IMR-90 (cell line): ENCODE data around the gene FAM110D. TPM values are rescaled to one million over a fixed set of nuclear protein-coding genes. Genes with fewer than 3 reads are reported as not detected.

ENCODE experiments used
- ATAC-seq: fragments of 200-7000 bp; cut with Tn5 transposase; 2 replicates; pipeline ENCODE4 v1.9.1; 2020; ENCODE audit warnings: low read depth, mild to moderate bottlenecking, moderate library complexity
- BruUV-seq: library from RNA; stranded (reverse); fragments of 400-500 nt; replicated peaks from 2 replicates; lab custom pipeline; 2021; lab: Mats Ljungman, UMichigan
- CTCF ChIA-PET: fragments of 300-600 bp; formaldehyde crosslinking; extraction: SDS; loops from one replicate; lab custom pipeline; 2021; ENCODE audit warnings: antibody characterized with exemption; lab: Yijun Ruan, JAX
- POLR2A ChIA-PET: fragments of 300-600 bp; sonication (Branson Sonifier 250); formaldehyde crosslinking; loops from one replicate; lab custom pipeline; 2022; ENCODE audit warnings: antibody characterized with exemption; ENCODE audit not compliant: unreplicated experiment; lab: Charles Lee
- DNase-seq: peaks from one replicate; pipeline ENCODE4 v3.0.0; 2013
- H2AFZ ChIP-seq: replicated peaks from 2 replicates; pipeline ENCODE3; 2013; ENCODE audit warnings: low read length, mild to moderate bottlenecking; ENCODE audit not compliant: poor library complexity
- H2AK5ac ChIP-seq: 2 replicates; pipeline ENCODE4 v1.6.1; 2013; ENCODE audit warnings: low read depth, low read length, inconsistent platforms
- H2AK9ac ChIP-seq: replicated peaks from 2 replicates; pipeline ENCODE3; 2013; ENCODE audit warnings: mild to moderate bottlenecking, low read depth, low read length, moderate library complexity; ENCODE audit not compliant: poor library complexity
- H2BK120ac ChIP-seq: 2 replicates; pipeline ENCODE4 v1.6.1; 2013; ENCODE audit warnings: low read depth, low read length, inconsistent platforms
- H2BK15ac ChIP-seq: 3 replicates; pipeline ENCODE4 v1.6.1; 2013; ENCODE audit warnings: low read depth, low read length, inconsistent platforms
- H2BK20ac ChIP-seq: 2 replicates; pipeline ENCODE4 v1.6.1; 2013; ENCODE audit warnings: low read depth, mild to moderate bottlenecking, inconsistent platforms, low read length, moderate library complexity
- H2BK5ac ChIP-seq: 2 replicates; pipeline ENCODE4 v1.6.1; 2013; ENCODE audit warnings: mild to moderate bottlenecking, low read depth, low read length, inconsistent platforms; ENCODE audit not compliant: poor library complexity, severe bottlenecking
- H3K14ac ChIP-seq: replicated peaks from 2 replicates; pipeline ENCODE4 v1.6.1; 2013; ENCODE audit warnings: low read depth, low read length, inconsistent platforms
- H3K18ac ChIP-seq: 2 replicates; pipeline ENCODE4 v1.6.1; 2013; ENCODE audit warnings: low read depth, low read length, control low read depth
- H3K23ac ChIP-seq: 2 replicates; pipeline ENCODE4 v1.6.1; 2013; ENCODE audit warnings: low read depth, low read length, inconsistent platforms
- H3K27ac ChIP-seq: 2 replicates; pipeline ENCODE4 v1.5.1; 2013; ENCODE audit warnings: mild to moderate bottlenecking, control low read depth, low read length; ENCODE audit not compliant: insufficient read depth
- H3K27me3 ChIP-seq: 2 replicates; pipeline ENCODE4 v1.6.1; 2013; ENCODE audit warnings: low read length; ENCODE audit not compliant: control insufficient read depth, insufficient read depth
- H3K36me3 ChIP-seq: 2 replicates; pipeline ENCODE4 v1.6.1; 2013; ENCODE audit warnings: low read length, mixed read lengths; ENCODE audit not compliant: control insufficient read depth, insufficient read depth
- H3K4ac ChIP-seq: 2 replicates; pipeline ENCODE4 v1.6.1; 2013; ENCODE audit warnings: low read depth, low read length, inconsistent platforms
- H3K4me1 ChIP-seq: 2 replicates; pipeline ENCODE4 v1.6.1; 2013; ENCODE audit warnings: low read length, mixed read lengths; ENCODE audit not compliant: control insufficient read depth, insufficient read depth
- H3K4me2 ChIP-seq: 2 replicates; pipeline ENCODE4 v1.6.1; 2013; ENCODE audit warnings: low read depth, mild to moderate bottlenecking, control low read depth, low read length, moderate library complexity
- H3K4me3 ChIP-seq: 2 replicates; pipeline ENCODE4 v1.5.1; 2013; ENCODE audit warnings: low read depth, mild to moderate bottlenecking, control low read depth, low read length, moderate library complexity; ENCODE audit not compliant: insufficient read depth
- H3K56ac ChIP-seq: 2 replicates; pipeline ENCODE4 v1.6.1; 2013; ENCODE audit warnings: low read length, inconsistent platforms; ENCODE audit not compliant: insufficient read depth; ENCODE audit errors: extremely low read depth
- H3K79me1 ChIP-seq, 2 experiments: 2 replicates each; pipeline ENCODE4 v1.6.1; 2013; ENCODE audit warnings: low read length in 2 of 2, inconsistent platforms in 1 of 2, low read depth in 1 of 2
- H3K9ac ChIP-seq: 2 replicates; pipeline ENCODE4 v1.6.1; 2013; ENCODE audit warnings: low read depth, low read length, control low read depth
- H3K9me1 ChIP-seq: 2 replicates; pipeline ENCODE4 v1.6.1; 2013; ENCODE audit warnings: low read length, inconsistent platforms; ENCODE audit not compliant: insufficient read depth
- H3K9me3 ChIP-seq: 2 replicates; pipeline ENCODE4 v1.6.1; 2013; ENCODE audit warnings: low read length; ENCODE audit not compliant: control insufficient read depth, insufficient read depth
- H4K20me1 ChIP-seq: 2 replicates; pipeline ENCODE4 v1.6.1; 2013; ENCODE audit warnings: low read length, inconsistent platforms; ENCODE audit not compliant: insufficient read depth
- H4K5ac ChIP-seq: 2 replicates; pipeline ENCODE4 v1.6.1; 2013; ENCODE audit warnings: mild to moderate bottlenecking, low read depth, low read length, control low read depth
- H4K8ac ChIP-seq, 2 experiments: 2 replicates each; pipeline ENCODE4 v1.6.1; 2013; ENCODE audit warnings: low read depth in 2 of 2, low read length in 2 of 2, control low read depth in 1 of 2, inconsistent platforms in 1 of 2
- H4K91ac ChIP-seq: 2 replicates; pipeline ENCODE4 v1.6.1; 2013; ENCODE audit warnings: low read depth, low read length, inconsistent platforms; ENCODE audit not compliant: insufficient read depth
- CEBPB ChIP-seq: IDR thresholded peaks from 2 replicates; pipeline ENCODE4 v1.6.1; 2012; ENCODE audit warnings: low read depth, low read length, improper control_type of control experiment
- FOS ChIP-seq: fragments of 150-350 bp; IDR thresholded peaks from 2 replicates; pipeline ENCODE4 v1.6.1; 2016; ENCODE audit warnings: low read depth, low read length
- MAZ ChIP-seq: IDR thresholded peaks from 2 replicates; pipeline ENCODE4 v1.6.1; 2012; ENCODE audit warnings: low read depth, mild to moderate bottlenecking, low read length, improper control_type of control experiment, moderate library complexity, borderline replicate concordance
- RAD21 ChIP-seq: IDR thresholded peaks from 2 replicates; pipeline ENCODE4 v1.6.1; 2012; ENCODE audit warnings: low read length, improper control_type of control experiment
- WGBS, 2 experiments: methylation state at CpG; one replicate each; pipeline versions ENCODE4 v1.1.5 to v1.1.7; 2013; ENCODE audit warnings: missing lambda C conversion rate in 2 of 2; ENCODE audit not compliant: insufficient read length in 1 of 2; ENCODE audit errors: extremely low coverage in 2 of 2; 5-methylcytosine and 5-hydroxymethylcytosine counted together
- dilution Hi-C: fragments of 300-500 bp; cut with HindIII; formaldehyde crosslinking; loops from one replicate; pipeline ENCODE4 v1.14.3; 2018; ENCODE audit warnings: low sequenced_read_pairs; ENCODE audit not compliant: unreplicated experiment
- in situ Hi-C: fragments of 300-500 bp; cut with MboI; formaldehyde crosslinking; loops from 3 replicates; pipeline ENCODE4 v1.14.3; 2019; ENCODE audit warnings: low sequenced_read_pairs, inconsistent platforms, mixed read lengths
- intact Hi-C: fragments of 100-400 bp; cut with micrococcal nuclease; formaldehyde crosslinking; loops from 2 replicates; pipeline ENCODE4 v1.10.0; 2022
- polyA plus RNA-seq, 3 experiments: library from polyadenylated mRNA; depleted of rRNA; stranded (reverse); fragments of >200 nt; gene quantifications; 2 replicates each; pipeline ENCODE4 v1.2.3, GENCODE V29; 2012; ENCODE audit warnings: low replicate concordance in 1 of 3
- total RNA-seq: library from RNA; depleted of rRNA; stranded (reverse); fragments of >200 nt; gene quantifications from 2 replicates; pipeline ENCODE4 v1.2.3, GENCODE V29; 2012
- TF ChIP-seq, protein P1 (sequence below): conservative IDR thresholded peaks from 2 replicates; pipeline ENCODE4 v1.5.1; 2012; ENCODE audit warnings: mild to moderate bottlenecking, low read depth, low read length, improper control_type of control experiment
- TF ChIP-seq, protein P2 (sequence below): fragments of 150-350 bp; IDR thresholded peaks from 2 replicates; pipeline ENCODE4 v1.6.1; 2017; ENCODE audit warnings: mild to moderate bottlenecking, antibody characterized with exemption, low read length, low read depth

Gene FAM110D
- total and polyA plus RNA-seq, 2 of the 4 experiments (the other 2 are of a cell fraction) = not detected

DNA sequence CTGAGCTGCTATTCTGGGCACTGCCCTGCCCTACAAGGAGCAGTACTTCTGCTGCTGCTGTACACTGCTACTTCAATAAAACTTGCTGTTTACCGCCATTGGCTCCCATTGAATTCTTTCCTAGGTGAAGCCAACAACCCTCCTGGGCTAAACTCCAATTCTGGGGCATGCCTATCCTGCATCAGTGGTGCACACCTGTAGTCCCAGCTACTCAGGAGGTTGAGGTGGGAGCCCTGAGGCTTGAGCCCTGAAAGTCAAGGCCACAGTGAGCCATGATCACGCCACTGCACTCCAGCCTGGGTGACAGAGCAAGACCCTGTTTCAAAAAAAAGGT, 26.1 kb upstream of the FAM110D start:
- H3K36me3 ChIP-seq = no peaks in the 10 kb centered on the region
- no peak overlapping the region for H3K27ac ChIP-seq
- intact Hi-C loops = no loop called here
- H3K27me3 ChIP-seq = peaks cover 11% of the 10 kb centered on the region
- H3K4me2 ChIP-seq = no peak overlapping the region
- dilution Hi-C loops = no loop called here
- H3K56ac ChIP-seq = no peak overlapping the region
- ATAC-seq = no peak
- H2AK9ac ChIP-seq = no peak overlapping the region
- DNase-seq = no peak
- H3K9me3 ChIP-seq = no peaks in the 10 kb centered on the region
- H3K9me1 ChIP-seq = no peaks in the 10 kb centered on the region
- no peak overlapping the region for H3K4ac ChIP-seq
- no peak overlapping the region for H2BK20ac ChIP-seq
- in situ Hi-C loops = no loop called here
- H3K14ac ChIP-seq = no peak overlapping the region
- no peak overlapping the region for H2AFZ ChIP-seq
- no peaks in the 10 kb centered on the region for H4K20me1 ChIP-seq
- no peak overlapping the region for H3K4me3 ChIP-seq
- no peak overlapping the region for H3K9ac ChIP-seq
- H2AK5ac ChIP-seq = no peak overlapping the region
- no peak overlapping the region for H3K18ac ChIP-seq
- ChIA-PET CTCF (no interaction called here), POLR2A (no interaction called here)
- whole genome bisulfite sequencing, 2 experiments = 83% methylated on average over 1 of the region's 2 CpGs; no CpG with 5 or more reads in 1 of the 2 experiments
- no peak overlapping the region for H4K91ac ChIP-seq
- H2BK120ac ChIP-seq = no peak overlapping the region
- no peaks in the 10 kb centered on the region for H3K4me1 ChIP-seq
- H3K23ac ChIP-seq = no peak overlapping the region
- H4K8ac ChIP-seq = no peak overlapping the region
- no peak overlapping the region for H2BK15ac ChIP-seq
- BruUV-seq = no TSS peak
- H2BK5ac ChIP-seq = no peak overlapping the region
- no peaks in the 10 kb centered on the region for H3K79me1 ChIP-seq
- H4K5ac ChIP-seq = no peak overlapping the region
- TF ChIP-seq RAD21 (no peak), MAZ (no peak), CEBPB (no peak), FOS (no peak)
- TF ChIP-seq, protein P1, sequence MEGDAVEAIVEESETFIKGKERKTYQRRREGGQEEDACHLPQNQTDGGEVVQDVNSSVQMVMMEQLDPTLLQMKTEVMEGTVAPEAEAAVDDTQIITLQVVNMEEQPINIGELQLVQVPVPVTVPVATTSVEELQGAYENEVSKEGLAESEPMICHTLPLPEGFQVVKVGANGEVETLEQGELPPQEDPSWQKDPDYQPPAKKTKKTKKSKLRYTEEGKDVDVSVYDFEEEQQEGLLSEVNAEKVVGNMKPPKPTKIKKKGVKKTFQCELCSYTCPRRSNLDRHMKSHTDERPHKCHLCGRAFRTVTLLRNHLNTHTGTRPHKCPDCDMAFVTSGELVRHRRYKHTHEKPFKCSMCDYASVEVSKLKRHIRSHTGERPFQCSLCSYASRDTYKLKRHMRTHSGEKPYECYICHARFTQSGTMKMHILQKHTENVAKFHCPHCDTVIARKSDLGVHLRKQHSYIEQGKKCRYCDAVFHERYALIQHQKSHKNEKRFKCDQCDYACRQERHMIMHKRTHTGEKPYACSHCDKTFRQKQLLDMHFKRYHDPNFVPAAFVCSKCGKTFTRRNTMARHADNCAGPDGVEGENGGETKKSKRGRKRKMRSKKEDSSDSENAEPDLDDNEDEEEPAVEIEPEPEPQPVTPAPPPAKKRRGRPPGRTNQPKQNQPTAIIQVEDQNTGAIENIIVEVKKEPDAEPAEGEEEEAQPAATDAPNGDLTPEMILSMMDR = no peak
- TF ChIP-seq, protein P2, sequence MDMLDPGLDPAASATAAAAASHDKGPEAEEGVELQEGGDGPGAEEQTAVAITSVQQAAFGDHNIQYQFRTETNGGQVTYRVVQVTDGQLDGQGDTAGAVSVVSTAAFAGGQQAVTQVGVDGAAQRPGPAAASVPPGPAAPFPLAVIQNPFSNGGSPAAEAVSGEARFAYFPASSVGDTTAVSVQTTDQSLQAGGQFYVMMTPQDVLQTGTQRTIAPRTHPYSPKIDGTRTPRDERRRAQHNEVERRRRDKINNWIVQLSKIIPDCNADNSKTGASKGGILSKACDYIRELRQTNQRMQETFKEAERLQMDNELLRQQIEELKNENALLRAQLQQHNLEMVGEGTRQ = no peak
